OCI-LY1 (cell line): ENCODE data around the gene DUSP5.

Source experiments
- EZH2 ChIP-seq: fragments of 200-600 bp; sonication (generic), shearing (Covaris generic); IDR thresholded peaks from 2 replicates; pipeline ENCODE4 v1.8.0; 2017; ENCODE audit warnings: borderline replicate concordance, mixed run types, mild to moderate bottlenecking, antibody characterized with exemption, low read length, moderate library complexity, mixed read lengths
- TF ChIP-seq, protein P1 (sequence below): fragments of 200-600 bp; sonication (generic), shearing (Covaris generic); IDR thresholded peaks from 2 replicates; pipeline ENCODE4 v1.5.1; 2017; ENCODE audit warnings: mild to moderate bottlenecking, antibody characterized with exemption, low read length, moderate library complexity, mixed read lengths

DNA sequence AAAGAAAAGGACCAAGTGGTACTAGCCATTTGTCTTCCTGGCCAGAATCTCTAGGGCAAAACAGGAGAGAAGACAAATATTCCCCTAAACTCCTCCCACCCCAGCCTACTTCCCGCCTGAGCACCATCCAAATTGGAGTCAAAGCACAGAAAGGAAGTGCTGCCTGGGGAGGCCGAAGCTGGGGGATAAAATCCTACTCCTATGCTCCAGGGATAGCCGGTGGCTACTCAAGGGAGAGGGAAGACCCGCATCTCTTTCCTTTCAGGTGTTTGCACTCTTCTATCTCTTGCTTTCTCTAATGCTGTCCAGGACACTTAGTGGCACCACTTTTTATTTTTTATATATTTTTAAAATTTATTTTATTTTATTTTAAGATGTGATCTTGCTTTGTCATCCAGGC, 7.1 kb upstream of the DUSP5 start:
- TF ChIP-seq, protein P1, sequence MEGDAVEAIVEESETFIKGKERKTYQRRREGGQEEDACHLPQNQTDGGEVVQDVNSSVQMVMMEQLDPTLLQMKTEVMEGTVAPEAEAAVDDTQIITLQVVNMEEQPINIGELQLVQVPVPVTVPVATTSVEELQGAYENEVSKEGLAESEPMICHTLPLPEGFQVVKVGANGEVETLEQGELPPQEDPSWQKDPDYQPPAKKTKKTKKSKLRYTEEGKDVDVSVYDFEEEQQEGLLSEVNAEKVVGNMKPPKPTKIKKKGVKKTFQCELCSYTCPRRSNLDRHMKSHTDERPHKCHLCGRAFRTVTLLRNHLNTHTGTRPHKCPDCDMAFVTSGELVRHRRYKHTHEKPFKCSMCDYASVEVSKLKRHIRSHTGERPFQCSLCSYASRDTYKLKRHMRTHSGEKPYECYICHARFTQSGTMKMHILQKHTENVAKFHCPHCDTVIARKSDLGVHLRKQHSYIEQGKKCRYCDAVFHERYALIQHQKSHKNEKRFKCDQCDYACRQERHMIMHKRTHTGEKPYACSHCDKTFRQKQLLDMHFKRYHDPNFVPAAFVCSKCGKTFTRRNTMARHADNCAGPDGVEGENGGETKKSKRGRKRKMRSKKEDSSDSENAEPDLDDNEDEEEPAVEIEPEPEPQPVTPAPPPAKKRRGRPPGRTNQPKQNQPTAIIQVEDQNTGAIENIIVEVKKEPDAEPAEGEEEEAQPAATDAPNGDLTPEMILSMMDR = no peak
- TF ChIP-seq EZH2 = no peak
